Hepatocyte (in vitro differentiated cells): ENCODE measurements around the gene ZDHHC11B.
"Not testable (repeated sequence)": the region's sequence is repeated elsewhere in the genome, so short reads cannot be mapped to it uniquely, and the experiment has no call there.

Experiments
- EZH2 ChIP-seq: fragments of 200-600 bp; sonication (generic); IDR thresholded peaks from 2 replicates; pipeline ENCODE4 v1.6.1; 2016; ENCODE audit warnings: antibody characterized with exemption, mild to moderate bottlenecking, borderline replicate concordance
- EZH2phosphoT487 ChIP-seq: fragments of 200-600 bp; sonication (generic); IDR thresholded peaks from one replicate; pipeline ENCODE4 v1.6.1; 2018; ENCODE audit warnings: antibody characterized with exemption, mild to moderate bottlenecking, low read depth, moderate library complexity; ENCODE audit not compliant: unreplicated experiment, severe bottlenecking
- TF ChIP-seq, protein P1 (sequence below): fragments of 200-600 bp; sonication (generic); IDR thresholded peaks from 2 replicates; pipeline ENCODE4 v1.5.1; 2016; ENCODE audit warnings: antibody characterized with exemption, mild to moderate bottlenecking; ENCODE audit not compliant: poor library complexity

DNA sequence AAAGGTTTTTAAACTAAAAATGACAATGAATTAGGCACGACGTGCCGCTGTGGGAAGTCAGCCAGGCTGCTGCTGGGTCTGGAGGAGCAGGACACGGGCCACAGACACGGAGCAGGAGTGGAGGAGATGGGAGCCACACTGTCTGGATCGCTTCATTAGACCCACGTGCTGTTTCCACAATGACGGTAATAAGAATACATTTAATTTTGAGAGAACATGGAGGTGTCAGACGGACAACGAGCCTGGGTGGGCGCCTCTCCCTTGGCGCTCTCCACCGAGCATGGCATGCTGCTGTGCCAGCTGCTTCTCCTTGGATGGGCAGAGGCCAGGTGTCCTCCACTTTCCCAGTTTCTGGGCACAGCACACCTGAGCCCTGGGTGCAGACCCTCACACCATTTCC is 103.7 kb downstream of the ZDHHC11B start:
- TF ChIP-seq, protein P1, sequence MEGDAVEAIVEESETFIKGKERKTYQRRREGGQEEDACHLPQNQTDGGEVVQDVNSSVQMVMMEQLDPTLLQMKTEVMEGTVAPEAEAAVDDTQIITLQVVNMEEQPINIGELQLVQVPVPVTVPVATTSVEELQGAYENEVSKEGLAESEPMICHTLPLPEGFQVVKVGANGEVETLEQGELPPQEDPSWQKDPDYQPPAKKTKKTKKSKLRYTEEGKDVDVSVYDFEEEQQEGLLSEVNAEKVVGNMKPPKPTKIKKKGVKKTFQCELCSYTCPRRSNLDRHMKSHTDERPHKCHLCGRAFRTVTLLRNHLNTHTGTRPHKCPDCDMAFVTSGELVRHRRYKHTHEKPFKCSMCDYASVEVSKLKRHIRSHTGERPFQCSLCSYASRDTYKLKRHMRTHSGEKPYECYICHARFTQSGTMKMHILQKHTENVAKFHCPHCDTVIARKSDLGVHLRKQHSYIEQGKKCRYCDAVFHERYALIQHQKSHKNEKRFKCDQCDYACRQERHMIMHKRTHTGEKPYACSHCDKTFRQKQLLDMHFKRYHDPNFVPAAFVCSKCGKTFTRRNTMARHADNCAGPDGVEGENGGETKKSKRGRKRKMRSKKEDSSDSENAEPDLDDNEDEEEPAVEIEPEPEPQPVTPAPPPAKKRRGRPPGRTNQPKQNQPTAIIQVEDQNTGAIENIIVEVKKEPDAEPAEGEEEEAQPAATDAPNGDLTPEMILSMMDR: not testable (repeated sequence)
- not testable (repeated sequence) for TF ChIP-seq EZH2, EZH2phosphoT487
